ENCODE data around the gene COL18A1.
"Not testable (repeated sequence)": the region's sequence is repeated elsewhere in the genome, so short reads cannot be mapped to it uniquely, and the experiment has no call there.

The COL18A1 gene

DNA sequence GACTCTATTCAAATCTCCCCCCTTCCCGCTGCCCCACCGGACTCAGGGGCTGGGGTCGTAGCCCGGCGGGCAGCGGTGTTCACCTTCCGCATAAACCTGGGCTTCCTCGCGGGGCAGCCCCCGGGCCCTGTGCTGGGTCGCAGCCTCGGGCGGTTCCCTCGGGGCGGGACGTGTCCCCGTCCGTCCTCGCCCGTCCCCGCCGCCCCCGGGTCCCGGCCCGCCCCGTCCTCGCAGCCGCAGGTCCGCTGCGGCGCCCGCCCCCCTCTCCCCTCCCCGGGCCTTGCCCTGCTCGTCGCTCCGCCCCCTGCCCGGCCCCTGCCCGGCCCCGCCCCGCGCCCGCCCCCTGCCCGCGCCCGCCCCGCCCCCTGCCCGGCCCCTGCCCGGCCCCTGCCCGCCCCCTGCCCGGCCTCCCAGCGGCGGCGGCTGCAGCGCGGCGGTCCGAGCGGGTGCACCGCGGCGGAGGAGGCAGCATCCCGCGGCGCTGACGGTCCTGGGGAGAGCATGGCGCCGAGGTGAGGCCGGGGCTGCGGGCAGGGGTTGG is at the start of gene COL18A1:
Gene COL18A1, plus strand, starts transcription at position 436 of the 541 bp plus-strand sequence. Its CDS starts 66 bp downstream, at position 502.
- DNase-seq: peak; percentile 55

DNA sequence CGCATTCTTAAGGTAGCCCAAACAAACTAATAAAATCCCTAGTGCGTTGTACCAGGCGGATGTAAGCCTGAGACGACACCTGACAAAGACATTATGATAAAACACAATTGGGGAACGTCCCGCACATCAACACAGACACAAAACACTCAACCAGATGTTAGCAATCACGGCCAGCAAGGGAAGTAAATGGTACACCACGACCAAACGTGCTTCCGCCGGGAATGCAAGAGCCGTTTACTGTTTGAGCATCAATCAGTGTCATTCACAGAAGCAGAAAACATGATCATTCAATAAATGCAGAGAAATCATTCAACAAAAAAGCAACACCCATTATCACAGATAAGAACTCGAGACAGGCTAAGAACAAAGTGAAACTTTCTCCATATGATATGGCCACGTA is 49.4 kb upstream of the COL18A1 start:
- DNase-seq: no peak

- no peak for DNase-seq
Measured at GRCh38 chr21:45356251-45356650, 48.7 kb upstream of the COL18A1 start.

DNA sequence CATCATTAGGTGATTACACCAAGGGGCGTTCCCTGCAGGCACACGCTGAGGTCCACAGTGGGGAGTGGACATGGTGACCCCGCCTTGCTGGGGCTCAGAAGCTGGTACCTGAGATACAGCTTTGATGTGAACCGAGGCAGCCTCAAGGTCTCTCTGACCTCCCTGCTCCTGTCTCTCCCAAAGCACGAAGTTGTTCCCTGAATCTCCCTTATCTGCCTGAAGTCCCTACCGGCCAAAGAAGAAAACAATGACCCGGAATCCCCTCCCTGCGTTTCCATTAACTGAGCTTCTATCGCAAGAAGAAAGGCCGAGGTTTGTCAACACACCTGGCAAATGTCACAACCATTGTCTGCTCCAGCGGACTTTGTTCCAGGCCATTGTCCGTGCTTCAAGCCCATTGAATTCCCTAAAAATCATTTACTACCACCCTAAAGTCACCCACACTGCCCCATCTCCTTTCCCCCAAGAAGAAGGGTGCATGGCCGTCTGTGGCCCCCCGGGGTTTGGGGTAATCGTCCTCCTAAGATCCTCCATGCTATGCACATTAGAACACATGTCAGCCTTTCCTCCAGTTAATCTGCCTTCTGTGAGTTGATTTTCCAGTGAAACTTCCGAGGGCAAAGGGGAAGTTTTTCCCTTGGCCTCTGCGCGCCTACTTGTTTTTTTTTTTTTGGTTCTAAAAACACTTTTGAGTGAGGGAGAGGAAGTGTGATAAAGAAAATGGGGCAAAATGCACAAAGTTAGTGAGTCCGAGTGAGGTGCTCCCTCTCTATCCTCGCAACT is 48.1 kb upstream of the COL18A1 start:
- DNase-seq: no peak

GRCh38 chr21:45357436-45358260 is 47.3 kb upstream of the COL18A1 start:
- DNase-seq: no peak

GRCh38 chr21:45358261-45358670 is 46.7 kb upstream of the COL18A1 start:
- DNase-seq: no peak

- DNase-seq: no peak
Measured at GRCh38 chr21:45358711-45359310, 46.2 kb upstream of the COL18A1 start.

GRCh38 chr21:45359451-45360217 is 45.3 kb upstream of the COL18A1 start:
- DNase-seq: no peak

DNA sequence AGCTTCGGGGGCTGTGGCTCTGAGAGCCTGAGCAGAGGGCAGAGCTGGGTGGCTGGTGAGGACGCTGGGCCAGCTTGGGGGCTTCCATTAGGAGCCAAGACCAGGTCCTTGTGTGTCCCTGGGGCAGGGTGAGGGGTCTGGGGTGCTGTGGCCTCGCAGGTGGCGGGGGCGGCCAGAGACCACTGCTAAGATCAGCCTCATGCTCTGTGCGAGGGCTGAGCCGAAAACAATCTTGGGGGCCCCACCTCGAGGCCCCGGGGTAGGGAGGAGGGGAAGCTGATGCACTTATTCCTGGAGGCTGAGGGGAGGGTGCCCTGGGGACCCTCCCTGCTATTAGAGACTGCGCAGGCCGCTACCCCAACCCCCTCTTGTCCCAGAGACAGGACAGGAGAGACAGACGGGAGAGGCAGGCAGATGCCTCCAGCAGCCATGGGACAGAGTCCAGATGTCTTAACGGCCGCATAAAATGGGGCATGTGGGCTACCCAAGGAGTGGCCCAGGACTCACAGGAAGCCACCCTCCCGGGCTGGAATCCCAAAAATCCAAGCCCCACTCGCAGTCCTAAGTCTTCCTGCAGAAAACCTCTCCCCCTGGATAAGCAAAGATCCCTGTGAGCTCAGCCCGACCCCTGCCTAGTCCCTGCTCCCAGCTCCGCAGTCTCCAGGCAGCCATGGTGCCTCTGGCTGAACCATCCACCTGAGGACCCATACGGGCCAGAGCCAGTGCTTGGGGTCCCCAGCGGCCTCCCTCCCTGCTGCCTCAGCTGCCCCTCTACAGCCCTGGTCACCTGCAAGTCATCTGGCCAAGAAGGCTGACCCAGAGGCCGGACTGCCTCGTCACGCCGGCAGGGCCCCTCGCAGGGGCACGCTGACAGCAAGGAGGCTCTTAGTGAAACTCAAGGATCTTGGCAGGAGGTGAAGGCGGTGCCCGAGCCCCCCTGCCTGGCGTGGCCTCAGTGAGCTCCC is 43.6 kb upstream of the COL18A1 start:
- DNase-seq: no peak

GRCh38 chr21:45362077-45362747 is 42.8 kb upstream of the COL18A1 start:
- no peak for DNase-seq

DNA sequence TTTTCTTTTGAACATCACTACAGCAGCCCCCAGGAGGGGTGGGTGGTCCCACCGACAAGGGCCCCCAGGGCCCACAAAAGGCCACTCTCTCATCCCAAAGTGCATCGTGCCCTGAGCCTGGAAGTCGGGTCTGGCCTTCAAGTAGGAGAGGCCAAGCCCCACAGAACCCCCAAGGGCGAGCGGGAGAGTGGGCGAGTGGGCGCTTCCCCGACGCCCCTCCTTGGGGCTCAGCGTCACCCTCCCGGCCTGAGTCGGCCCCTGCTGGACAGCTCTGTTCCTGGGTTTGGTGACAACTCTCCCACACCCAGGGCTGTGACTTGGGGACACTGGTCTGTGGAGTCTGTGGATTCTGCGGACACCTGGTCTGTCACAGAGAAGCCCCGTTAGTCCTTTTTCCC is 42.2 kb upstream of the COL18A1 start:
- DNase-seq: no peak

DNA sequence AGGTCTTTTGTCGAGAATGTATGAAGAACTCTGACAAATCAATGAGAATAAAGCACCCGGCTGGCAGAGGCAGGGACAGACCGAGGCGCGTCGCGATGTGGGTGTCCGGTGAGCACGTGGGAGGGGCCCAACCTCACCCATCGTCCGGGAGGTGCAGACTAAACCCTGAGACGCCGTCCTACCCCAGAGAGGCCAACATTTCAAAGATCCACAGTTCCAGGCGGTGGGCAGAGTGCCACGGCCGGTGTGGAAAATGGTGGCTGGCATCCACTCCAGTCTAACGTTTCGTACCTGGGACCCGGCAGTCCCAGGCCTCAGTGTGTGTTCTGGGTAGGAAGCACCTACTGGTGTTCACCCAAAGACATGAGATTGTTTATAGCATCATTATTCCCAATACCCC is 41.7 kb upstream of the COL18A1 start:
- not testable (repeated sequence) for DNase-seq

DNA sequence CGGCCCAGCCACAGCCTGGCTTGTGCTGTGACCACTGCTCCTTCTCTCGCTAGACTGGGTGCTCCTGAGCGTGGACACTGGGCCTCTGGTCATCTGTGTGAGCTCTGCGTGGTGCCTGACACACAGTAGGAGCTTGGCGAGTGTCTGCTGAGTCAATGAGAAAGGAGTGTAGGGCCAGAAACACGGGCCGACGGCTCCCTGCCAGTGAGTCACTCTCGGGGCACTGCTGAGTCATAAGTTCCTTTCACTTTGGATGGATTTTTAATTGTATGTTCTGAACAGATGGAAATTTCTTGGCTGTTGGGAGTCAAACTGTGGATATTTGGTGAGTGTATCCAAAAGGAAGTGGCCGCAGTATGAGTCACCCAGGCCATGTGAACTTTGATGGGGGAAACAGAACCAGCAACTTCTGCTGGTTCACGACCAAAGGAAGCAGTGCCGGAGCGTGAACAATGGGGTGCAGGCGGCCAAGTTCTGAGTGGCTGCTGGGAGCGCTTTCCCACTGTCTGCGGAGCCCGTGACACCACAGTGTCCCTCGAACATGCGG is 41.0 kb upstream of the COL18A1 start:
- DNase-seq: peak; percentile 7

DNA sequence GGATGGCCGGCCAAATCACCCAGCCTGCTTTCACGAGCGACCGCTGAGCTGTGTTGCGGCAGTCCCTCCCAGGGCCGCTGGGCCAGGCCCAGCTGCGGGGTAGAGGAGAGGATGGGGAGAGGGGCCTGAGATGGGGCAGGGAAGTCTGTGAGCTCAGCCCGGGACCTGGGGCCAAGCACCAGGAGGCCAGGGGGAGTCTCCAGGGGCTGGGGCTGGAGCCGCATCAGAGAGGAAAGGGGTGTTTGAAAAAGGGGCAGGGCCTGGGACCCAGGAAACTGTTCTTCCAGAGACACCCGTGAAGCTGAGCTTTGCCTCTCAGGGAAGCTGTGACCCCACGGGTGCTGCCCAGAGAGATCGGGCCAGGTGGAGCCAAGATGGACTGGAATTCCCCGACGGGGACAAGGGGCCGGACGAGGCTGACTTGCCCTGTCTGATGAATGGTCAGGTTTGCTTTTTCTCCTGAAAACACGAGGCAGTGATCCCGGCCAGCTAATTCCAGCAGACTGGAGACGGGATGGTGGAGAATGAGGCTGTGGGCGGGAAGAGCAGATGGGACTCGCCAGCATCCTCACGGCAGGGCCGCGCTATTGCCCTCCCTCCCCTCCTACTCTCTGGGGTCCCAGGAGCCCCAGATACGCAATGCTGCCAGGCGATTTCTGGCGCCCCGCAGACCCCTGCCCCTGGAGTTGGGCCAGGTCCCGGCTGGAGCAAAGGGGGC is 40.3 kb upstream of the COL18A1 start:
- no peak for DNase-seq

GRCh38 chr21:45365186-45365607 is 39.8 kb upstream of the COL18A1 start:
- DNase-seq: no peak

- DNase-seq: no peak
Measured at GRCh38 chr21:45365608-45366241, 39.2 kb upstream of the COL18A1 start.

- DNase-seq: no peak
Measured at GRCh38 chr21:45366476-45366875, 38.5 kb upstream of the COL18A1 start.

DNA sequence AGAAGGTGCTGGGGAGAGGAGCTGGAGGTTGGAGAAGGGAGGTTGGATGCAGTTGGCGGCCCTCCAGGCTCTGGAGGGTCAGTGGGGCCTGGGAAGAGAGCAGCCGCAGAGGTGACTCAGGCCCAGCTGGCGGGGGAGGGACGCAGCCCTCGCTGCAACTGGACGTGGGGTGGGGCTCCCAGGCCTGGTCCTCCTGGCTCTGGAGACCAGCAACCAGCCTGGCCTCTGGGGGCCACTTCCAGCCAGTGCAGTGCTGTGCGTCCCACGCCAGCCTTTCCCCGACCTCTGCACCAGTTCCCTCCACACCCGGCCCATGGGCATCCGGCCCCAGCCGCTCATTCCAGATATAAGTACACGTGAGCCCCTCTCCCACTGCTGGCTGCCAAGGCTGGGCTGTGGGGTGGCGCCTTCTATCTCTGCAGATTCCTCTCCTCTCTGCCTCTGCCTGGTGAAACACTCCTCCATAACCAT is 38.0 kb upstream of the COL18A1 start:
- no peak for DNase-seq
